OCI-LY1 (cell line): ENCODE data around the gene DOK5.

ENCODE experiments used
- H2AFZ ChIP-seq: fragments of 200-600 bp; sonication (generic), shearing (Covaris generic); 2 replicates; pipeline ENCODE4 v1.6.0; 2014; ENCODE audit warnings: antibody characterized with exemption, mild to moderate bottlenecking, low read length
- H3F3A ChIP-seq: fragments of 200-600 bp; sonication (generic), shearing (Covaris generic); 2 replicates; pipeline ENCODE4 v1.6.0; 2014; ENCODE audit warnings: mild to moderate bottlenecking, antibody characterized with exemption, low read length, moderate library complexity; ENCODE audit not compliant: insufficient read depth
- H3K27ac ChIP-seq: fragments of 200-600 bp; sonication (generic); 2 replicates; pipeline ENCODE4 v1.5.1; 2014; ENCODE audit warnings: low read length, mixed run types, mild to moderate bottlenecking, low read depth; ENCODE audit not compliant: poor library complexity, severe bottlenecking
- H3K27me3 ChIP-seq: fragments of 200-600 bp; sonication (generic); 2 replicates; pipeline ENCODE4 v1.6.0; 2014; ENCODE audit warnings: antibody characterized with exemption, mild to moderate bottlenecking, low read length, moderate library complexity; ENCODE audit not compliant: insufficient read depth
- H3K36me3 ChIP-seq: fragments of 200-600 bp; sonication (generic); 2 replicates; pipeline ENCODE4 v1.6.1; 2014; ENCODE audit warnings: mild to moderate bottlenecking, antibody characterized with exemption, low read length, moderate library complexity, mixed read lengths; ENCODE audit not compliant: insufficient read depth
- H3K4me1 ChIP-seq: fragments of 200-600 bp; sonication (generic); 2 replicates; pipeline ENCODE4 v1.5.1; 2014; ENCODE audit warnings: mild to moderate bottlenecking, low read length, moderate library complexity; ENCODE audit not compliant: insufficient read depth, severe bottlenecking
- H3K4me2 ChIP-seq: fragments of 200-600 bp; sonication (generic), shearing (Covaris generic); 2 replicates; pipeline ENCODE4 v1.6.1; 2014; ENCODE audit warnings: low read length
- H3K4me3 ChIP-seq: fragments of 200-600 bp; sonication (generic); 2 replicates; pipeline ENCODE4 v1.5.1; 2014; ENCODE audit warnings: low read length, low read depth, mild to moderate bottlenecking, mixed read lengths; ENCODE audit not compliant: poor library complexity, severe bottlenecking
- H3K79me2 ChIP-seq: fragments of 200-600 bp; shearing (Covaris generic); 2 replicates; pipeline ENCODE4 v1.6.1; 2016; ENCODE audit warnings: mixed run types, low read length, mixed read lengths; ENCODE audit not compliant: insufficient read depth
- H3K9ac ChIP-seq: fragments of 200-600 bp; sonication (generic), shearing (Covaris generic); 2 replicates; pipeline ENCODE4 v1.6.1; 2014; ENCODE audit warnings: mild to moderate bottlenecking, low read length, mixed read lengths
- H3K9me2 ChIP-seq: fragments of 200-600 bp; sonication (generic), shearing (Covaris generic); 2 replicates; pipeline ENCODE4 v1.6.1; 2014; ENCODE audit warnings: low read depth, mild to moderate bottlenecking, low read length, mixed read lengths
- H3K9me3 ChIP-seq: fragments of 200-600 bp; shearing (Covaris generic); 2 replicates; pipeline ENCODE4 v1.6.1; 2014; ENCODE audit warnings: low read length, mixed read lengths
- H4K20me1 ChIP-seq: fragments of 200-600 bp; sonication (generic), shearing (Covaris generic); 2 replicates; pipeline ENCODE4 v1.6.0; 2016; ENCODE audit warnings: mild to moderate bottlenecking, low read length; ENCODE audit not compliant: insufficient read depth
- CTCF ChIP-seq: fragments of 200-600 bp; sonication (generic), shearing (Covaris generic); IDR thresholded peaks from 2 replicates; pipeline ENCODE4 v1.5.1; 2017; ENCODE audit warnings: mild to moderate bottlenecking, antibody characterized with exemption, low read length, moderate library complexity, mixed read lengths
- EZH2 ChIP-seq: fragments of 200-600 bp; sonication (generic), shearing (Covaris generic); IDR thresholded peaks from 2 replicates; pipeline ENCODE4 v1.8.0; 2017; ENCODE audit warnings: borderline replicate concordance, mixed run types, mild to moderate bottlenecking, antibody characterized with exemption, low read length, moderate library complexity, mixed read lengths

DOK5 gene

GRCh38 chr20:54668271-54669039 lies 193.1 kb downstream of the DOK5 start:
- TF ChIP-seq EZH2 (no peak), CTCF (peak; percentile 84)
- Histone ChIP-seq H2AFZ (no peak overlapping the region), H3K79me2 (no peaks in the 10 kb centered on the region), H3K9me3 (no peaks in the 10 kb centered on the region), H3K27me3 (no peaks in the 10 kb centered on the region), H4K20me1 (no peaks in the 10 kb centered on the region), H3K36me3 (no peaks in the 10 kb centered on the region), H3K27ac (no peak overlapping the region), H3K9ac (no peak overlapping the region), H3K4me3 (no peak overlapping the region), H3K9me2 (no peaks in the 10 kb centered on the region), H3K4me1 (no peaks in the 10 kb centered on the region), H3K4me2 (no peak overlapping the region), H3F3A (no peaks in the 10 kb centered on the region)

DNA sequence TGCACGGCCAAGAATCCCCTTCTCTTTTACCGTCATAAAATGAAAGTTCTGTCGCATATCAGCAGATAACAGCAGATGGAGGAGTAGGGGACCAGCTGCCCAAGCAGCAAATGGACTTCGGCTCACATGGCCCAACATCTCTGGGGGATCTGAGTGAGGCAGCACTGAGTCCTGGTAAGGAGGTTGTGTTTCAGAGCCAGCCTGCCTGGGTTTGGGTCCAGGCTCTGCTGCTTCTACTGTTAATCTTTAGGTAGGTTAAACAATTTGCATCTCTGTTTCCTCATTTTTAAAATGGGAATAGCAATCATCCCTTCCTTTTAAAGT lies 193.6 kb downstream of the DOK5 start:
- no peaks in the 10 kb centered on the region for H3K9me3 ChIP-seq
- no peak overlapping the region for H3K4me2 ChIP-seq
- H2AFZ ChIP-seq, result no peak overlapping the region
- no peak overlapping the region for H3K27ac ChIP-seq
- no peak overlapping the region for H3K4me3 ChIP-seq
- H3K9ac ChIP-seq, result no peak overlapping the region
- no peaks in the 10 kb centered on the region for H3K4me1 ChIP-seq
- TF ChIP-seq CTCF (no peak), EZH2 (no peak)
- no peaks in the 10 kb centered on the region for H3K36me3 ChIP-seq
- no peaks in the 10 kb centered on the region for H3K79me2 ChIP-seq
- no peaks in the 10 kb centered on the region for H3F3A ChIP-seq
- H3K27me3 ChIP-seq, result no peaks in the 10 kb centered on the region
- H3K9me2 ChIP-seq, result no peaks in the 10 kb centered on the region
- H4K20me1 ChIP-seq, result no peaks in the 10 kb centered on the region

GRCh38 chr20:54678253-54678652 lies 202.9 kb downstream of the DOK5 start:
- no peak overlapping the region for H3K4me2 ChIP-seq
- H3K36me3 ChIP-seq, result no peaks in the 10 kb centered on the region
- no peak overlapping the region for H3K4me3 ChIP-seq
- no peaks in the 10 kb centered on the region for H3K9me2 ChIP-seq
- H3F3A ChIP-seq, result no peaks in the 10 kb centered on the region
- TF ChIP-seq CTCF, result no peak
- no peak for TF ChIP-seq EZH2
- H3K27ac ChIP-seq, result no peak overlapping the region
- H4K20me1 ChIP-seq, result no peaks in the 10 kb centered on the region
- H2AFZ ChIP-seq, result no peak overlapping the region
- H3K27me3 ChIP-seq, result no peaks in the 10 kb centered on the region
- no peaks in the 10 kb centered on the region for H3K9me3 ChIP-seq
- no peaks in the 10 kb centered on the region for H3K4me1 ChIP-seq
- no peaks in the 10 kb centered on the region for H3K79me2 ChIP-seq
- H3K9ac ChIP-seq, result no peak overlapping the region
